Progenitor cell of endocrine pancreas (in vitro differentiated cells): ENCODE data around the gene ZNF407. TPM values are rescaled to one million over a fixed set of nuclear protein-coding genes. Genes with fewer than 3 reads are reported as not detected.

Source experiments
- DNase-seq: peaks from one replicate; pipeline ENCODE4 v3.0.0; 2021; ENCODE audit warnings: low spot score; ENCODE audit not compliant: unreplicated experiment
- H3K27ac Mint-ChIP-seq: 2 replicates; pipeline ENCODE4 v1.8.0; 2021; ENCODE audit warnings: mild to moderate bottlenecking, moderate library complexity, mixed read lengths
- H3K27me3 Mint-ChIP-seq: 2 replicates; pipeline ENCODE4 v1.8.0; 2021; ENCODE audit warnings: mixed read lengths
- H3K36me3 Mint-ChIP-seq: 2 replicates; pipeline ENCODE4 v1.8.0; 2022; ENCODE audit warnings: mixed read lengths; ENCODE audit not compliant: insufficient read depth
- H3K4me1 Mint-ChIP-seq: 2 replicates; pipeline ENCODE4 v1.8.0; 2021; ENCODE audit warnings: low read depth, mixed read lengths
- H3K4me3 Mint-ChIP-seq: 2 replicates; pipeline ENCODE4 v1.8.0; 2021; ENCODE audit warnings: low read depth, mild to moderate bottlenecking, moderate library complexity, mixed read lengths
- H3K9me3 Mint-ChIP-seq: 2 replicates; pipeline ENCODE4 v1.8.0; 2021; ENCODE audit warnings: low read depth, mixed read lengths
- total RNA-seq: library from RNA; stranded (reverse); gene quantifications from 2 replicates; pipeline ENCODE4 v1.2.1, GENCODE V29; 2021
- TF ChIP-seq, protein P1 (sequence below): fragments of 200-600 bp; sonication (generic); IDR thresholded peaks from one replicate; pipeline ENCODE4 v1.5.0; 2021; ENCODE audit warnings: antibody characterized with exemption, mild to moderate bottlenecking; ENCODE audit not compliant: unreplicated experiment

ZNF407 gene
- total RNA-seq, 1 donor from 2014 or later: 18.1 TPM

DNA sequence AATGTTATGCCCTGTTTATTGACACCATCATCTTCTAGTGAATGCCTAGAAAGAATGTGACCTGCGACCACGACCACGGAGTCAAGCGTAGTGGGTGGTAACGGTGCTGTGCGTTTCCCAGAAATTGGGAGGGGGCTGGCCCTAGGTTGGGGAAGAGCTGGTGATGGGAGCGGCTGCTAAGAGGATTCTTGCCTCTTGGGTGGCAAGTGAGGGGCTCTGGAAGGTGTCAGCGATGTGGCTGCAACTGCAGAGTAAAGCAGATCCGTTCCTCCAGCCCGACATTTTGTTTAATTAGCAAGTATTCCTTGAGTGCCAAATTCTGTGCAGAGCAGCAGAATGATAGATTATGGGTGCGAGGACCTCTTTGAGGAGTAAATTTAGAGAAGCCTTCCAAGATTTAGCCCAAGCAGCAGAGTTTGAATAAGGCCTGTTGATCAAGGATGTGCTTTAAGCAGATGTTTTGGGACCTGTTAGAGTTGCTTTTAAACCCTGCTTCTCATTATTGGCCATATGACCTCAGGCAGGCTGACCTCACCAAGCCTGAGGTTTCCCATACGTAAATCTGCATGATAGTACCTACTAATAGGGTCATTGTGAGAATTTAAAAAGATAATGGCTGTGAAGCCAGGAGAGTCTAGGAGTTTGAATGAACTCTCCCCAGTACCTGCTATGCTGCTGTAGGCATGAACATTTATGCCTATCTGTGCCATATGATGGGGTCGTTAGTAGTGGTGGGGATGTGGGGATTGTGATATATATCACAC, 323.6 kb downstream of the ZNF407 start:
- no peaks in the 10 kb centered on the region for H3K9me3 Mint-ChIP-seq
- DNase-seq: no peak
- H3K36me3 Mint-ChIP-seq: no peaks in the 10 kb centered on the region
- no peaks in the 10 kb centered on the region for H3K27me3 Mint-ChIP-seq
- TF ChIP-seq, protein P1, sequence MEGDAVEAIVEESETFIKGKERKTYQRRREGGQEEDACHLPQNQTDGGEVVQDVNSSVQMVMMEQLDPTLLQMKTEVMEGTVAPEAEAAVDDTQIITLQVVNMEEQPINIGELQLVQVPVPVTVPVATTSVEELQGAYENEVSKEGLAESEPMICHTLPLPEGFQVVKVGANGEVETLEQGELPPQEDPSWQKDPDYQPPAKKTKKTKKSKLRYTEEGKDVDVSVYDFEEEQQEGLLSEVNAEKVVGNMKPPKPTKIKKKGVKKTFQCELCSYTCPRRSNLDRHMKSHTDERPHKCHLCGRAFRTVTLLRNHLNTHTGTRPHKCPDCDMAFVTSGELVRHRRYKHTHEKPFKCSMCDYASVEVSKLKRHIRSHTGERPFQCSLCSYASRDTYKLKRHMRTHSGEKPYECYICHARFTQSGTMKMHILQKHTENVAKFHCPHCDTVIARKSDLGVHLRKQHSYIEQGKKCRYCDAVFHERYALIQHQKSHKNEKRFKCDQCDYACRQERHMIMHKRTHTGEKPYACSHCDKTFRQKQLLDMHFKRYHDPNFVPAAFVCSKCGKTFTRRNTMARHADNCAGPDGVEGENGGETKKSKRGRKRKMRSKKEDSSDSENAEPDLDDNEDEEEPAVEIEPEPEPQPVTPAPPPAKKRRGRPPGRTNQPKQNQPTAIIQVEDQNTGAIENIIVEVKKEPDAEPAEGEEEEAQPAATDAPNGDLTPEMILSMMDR: no peak
- no peaks in the 10 kb centered on the region for H3K4me1 Mint-ChIP-seq
- H3K27ac Mint-ChIP-seq: no peak overlapping the region
- no peak overlapping the region for H3K4me3 Mint-ChIP-seq

DNA sequence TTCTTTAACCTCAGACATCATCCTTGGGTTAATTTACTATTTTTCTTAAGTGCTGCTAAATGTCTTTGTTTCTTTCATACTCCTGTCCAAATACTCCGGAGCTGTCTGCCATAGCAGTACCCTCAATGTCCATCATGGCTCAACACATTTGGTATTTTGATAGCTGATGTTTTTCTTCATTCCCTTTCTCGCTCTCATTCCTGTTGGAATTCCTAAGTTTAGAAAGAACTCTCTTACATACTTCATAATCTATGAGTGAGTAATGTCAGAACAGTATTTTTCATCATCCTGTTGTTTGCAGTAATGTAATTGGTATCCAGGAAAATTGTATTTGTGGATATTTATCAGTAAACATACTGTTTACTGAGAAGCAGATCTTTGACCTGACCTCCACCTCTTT, 328.4 kb downstream of the ZNF407 start:
- H3K36me3 Mint-ChIP-seq: no peaks in the 10 kb centered on the region
- H3K27ac Mint-ChIP-seq: no peak overlapping the region
- TF ChIP-seq, protein P1: no peak
- no peak overlapping the region for H3K4me3 Mint-ChIP-seq
- no peaks in the 10 kb centered on the region for H3K9me3 Mint-ChIP-seq
- H3K4me1 Mint-ChIP-seq: no peaks in the 10 kb centered on the region
- no peaks in the 10 kb centered on the region for H3K27me3 Mint-ChIP-seq
- DNase-seq: no peak

DNA sequence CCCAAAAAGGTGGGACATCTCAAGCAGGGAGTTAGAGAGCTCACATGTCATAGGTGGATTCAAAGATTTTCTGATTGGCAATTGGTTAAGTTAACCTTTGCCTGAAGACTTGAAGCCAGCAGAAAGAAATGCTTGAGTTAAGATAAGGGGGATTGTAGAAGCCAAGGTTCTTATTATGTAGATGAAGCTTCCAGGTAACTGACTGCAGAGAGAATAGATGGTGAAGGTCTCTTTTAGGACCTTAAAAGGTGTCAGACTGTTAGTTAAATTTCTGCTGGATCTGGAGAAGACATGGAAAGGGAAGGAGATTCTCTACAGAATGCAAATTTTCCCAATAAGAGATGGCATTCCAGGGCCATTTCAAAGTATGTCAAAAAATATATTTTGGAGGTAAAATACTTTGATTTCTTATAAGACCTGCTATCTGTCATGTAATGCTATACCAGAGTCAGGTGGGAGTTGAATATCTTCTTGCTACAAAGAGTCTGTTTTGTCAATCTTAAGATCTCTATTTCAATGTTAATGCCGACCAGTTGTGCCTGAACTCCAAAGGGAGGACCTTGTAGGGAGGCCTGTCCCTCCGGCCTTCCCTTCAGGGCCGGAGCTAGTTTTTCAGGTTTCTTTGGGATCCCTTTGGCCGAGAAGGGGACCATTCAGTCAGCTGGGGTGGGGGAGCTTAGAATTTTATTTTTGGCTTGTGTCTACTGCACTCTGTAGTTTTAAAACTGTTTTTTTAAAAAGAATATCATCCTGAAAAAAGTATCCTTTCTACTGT, 330.7 kb downstream of the ZNF407 start:
- H3K27ac Mint-ChIP-seq: no peak overlapping the region

DNA sequence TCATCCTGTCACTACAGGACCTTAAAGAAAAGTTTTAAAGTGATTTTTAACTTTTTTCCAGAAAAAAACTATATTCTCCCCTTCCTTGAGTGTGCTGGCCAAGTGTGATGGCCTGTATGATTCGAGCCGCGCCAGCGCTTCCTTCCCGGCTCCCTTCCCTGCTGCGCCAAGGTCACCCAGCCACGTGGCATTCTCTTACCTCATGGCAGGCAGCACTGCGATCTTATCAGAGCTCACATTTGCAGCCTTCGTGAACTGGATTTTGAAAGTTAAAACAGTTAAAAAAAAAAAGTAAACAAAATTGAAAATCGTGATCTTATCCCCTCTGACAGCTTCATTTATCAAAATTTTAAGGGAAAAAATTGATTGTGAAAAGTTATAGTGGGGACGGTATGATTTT, 331.4 kb downstream of the ZNF407 start:
- peaks cover 4% of the 10 kb centered on the region for H3K9me3 Mint-ChIP-seq
- TF ChIP-seq, protein P1: no peak
- H3K4me3 Mint-ChIP-seq: no peak overlapping the region
- DNase-seq: no peak
- no peaks in the 10 kb centered on the region for H3K4me1 Mint-ChIP-seq
- no peaks in the 10 kb centered on the region for H3K27me3 Mint-ChIP-seq
- peaks cover 2% of the 10 kb centered on the region for H3K36me3 Mint-ChIP-seq
- no peak overlapping the region for H3K27ac Mint-ChIP-seq

More for the DNA sequence above, 330.7 kb downstream of the ZNF407 start:
- DNase-seq: no peak
- TF ChIP-seq, protein P1: no peak
- no peaks in the 10 kb centered on the region for H3K27me3 Mint-ChIP-seq
- H3K4me3 Mint-ChIP-seq: no peak overlapping the region
- H3K36me3 Mint-ChIP-seq: peaks cover 2% of the 10 kb centered on the region
- peaks cover 4% of the 10 kb centered on the region for H3K9me3 Mint-ChIP-seq
- no peaks in the 10 kb centered on the region for H3K4me1 Mint-ChIP-seq

DNA sequence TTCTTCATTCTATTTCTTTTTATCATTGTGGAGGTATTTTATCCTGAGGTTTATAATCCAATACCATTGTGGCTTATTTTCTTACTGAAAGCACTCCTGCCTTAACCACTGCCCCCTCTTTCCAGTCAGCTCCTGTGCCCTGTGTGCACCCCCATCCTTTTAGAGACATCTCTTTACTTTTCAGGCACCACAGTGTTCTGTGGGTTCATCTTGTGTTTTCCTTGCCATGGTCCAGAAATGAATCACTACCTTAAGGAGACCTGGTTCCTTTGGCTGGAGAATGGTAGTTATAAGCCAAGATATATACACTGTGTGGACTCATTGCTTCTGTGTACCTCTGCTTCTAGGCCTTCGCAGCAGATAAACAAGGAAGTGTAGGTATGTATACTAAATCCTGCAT, 332.9 kb downstream of the ZNF407 start:
- no peak for DNase-seq
- TF ChIP-seq, protein P1: no peak
- peaks cover 4% of the 10 kb centered on the region for H3K9me3 Mint-ChIP-seq
- H3K27me3 Mint-ChIP-seq: no peaks in the 10 kb centered on the region
- H3K4me3 Mint-ChIP-seq: no peak overlapping the region
- peaks cover 2% of the 10 kb centered on the region for H3K36me3 Mint-ChIP-seq
- H3K27ac Mint-ChIP-seq: no peak overlapping the region
- peaks cover 5% of the 10 kb centered on the region for H3K4me1 Mint-ChIP-seq
